Fibroblast of skin of abdomen (primary cell): Measurements from ENCODE around the gene FRMD5.
"Not testable (repeated sequence)": the region's sequence is repeated elsewhere in the genome, so short reads cannot be mapped to it uniquely, and the experiment has no call there.

Experiments
- DNase-seq: peaks from one replicate; pipeline ENCODE4 v3.0.0-alpha.2; 2013

FRMD5 gene

DNA sequence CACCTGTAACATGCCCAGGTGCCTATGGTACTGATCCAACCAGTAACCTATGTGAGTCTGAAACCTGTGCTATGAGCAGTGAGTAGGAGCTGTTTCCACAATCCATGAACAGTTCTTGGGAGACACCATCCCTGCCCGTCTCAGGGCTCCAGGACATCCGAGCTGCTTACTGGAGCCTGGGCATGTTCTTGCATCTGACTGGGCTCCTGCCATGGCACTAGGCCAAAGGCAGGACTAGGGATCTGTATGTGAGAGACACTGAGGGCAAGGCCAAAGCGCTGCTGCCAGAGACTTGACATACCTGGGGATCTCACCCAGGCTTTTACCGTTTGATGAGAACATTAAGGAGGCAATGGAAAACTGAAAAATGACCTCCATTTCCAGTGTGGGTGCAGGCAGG is 308.5 kb downstream of the FRMD5 start:
- DNase-seq = no peak

GRCh38 chr15:43883571-43883970 is 311.5 kb downstream of the FRMD5 start:
- no peak for DNase-seq

DNA sequence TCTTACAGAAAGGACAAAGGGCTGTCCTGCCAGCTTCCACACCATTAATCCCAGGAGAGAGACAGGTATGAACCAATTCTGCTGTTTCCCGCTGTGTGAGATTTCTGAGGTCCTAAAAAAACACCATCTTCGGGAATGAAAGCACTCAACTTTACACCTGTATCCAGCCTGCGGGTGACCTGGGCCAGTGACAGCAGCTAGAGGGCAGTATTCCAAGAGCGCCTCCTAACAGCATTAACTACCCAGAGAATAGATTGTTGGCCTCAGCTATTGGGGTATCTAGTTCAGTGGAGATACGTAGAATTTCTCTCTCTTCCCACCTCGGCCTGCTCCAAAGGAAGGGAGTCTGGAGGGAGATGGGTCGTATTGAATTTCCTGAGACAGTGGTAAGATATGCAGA is 313.1 kb downstream of the FRMD5 start:
- no peak for DNase-seq

DNA sequence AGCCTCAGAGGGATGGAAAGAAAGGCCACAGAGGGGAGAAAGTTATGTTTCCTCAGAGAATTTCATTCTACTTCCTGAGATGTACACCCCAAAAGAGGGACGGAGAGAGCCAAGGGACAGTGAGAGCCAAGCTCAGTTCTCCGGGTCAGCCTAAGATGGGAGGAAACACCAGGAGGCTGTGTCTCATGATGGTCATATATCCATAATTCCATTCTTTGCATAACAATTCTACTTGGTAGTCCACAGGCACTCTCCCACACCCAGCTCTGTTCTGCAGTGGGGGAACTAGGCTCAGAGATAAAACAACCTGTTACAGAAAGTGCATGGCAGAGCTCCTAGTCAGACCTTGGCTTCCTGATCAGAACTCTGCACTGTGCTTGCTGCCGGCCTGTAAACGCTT is 313.8 kb downstream of the FRMD5 start:
- no peak for DNase-seq

DNA sequence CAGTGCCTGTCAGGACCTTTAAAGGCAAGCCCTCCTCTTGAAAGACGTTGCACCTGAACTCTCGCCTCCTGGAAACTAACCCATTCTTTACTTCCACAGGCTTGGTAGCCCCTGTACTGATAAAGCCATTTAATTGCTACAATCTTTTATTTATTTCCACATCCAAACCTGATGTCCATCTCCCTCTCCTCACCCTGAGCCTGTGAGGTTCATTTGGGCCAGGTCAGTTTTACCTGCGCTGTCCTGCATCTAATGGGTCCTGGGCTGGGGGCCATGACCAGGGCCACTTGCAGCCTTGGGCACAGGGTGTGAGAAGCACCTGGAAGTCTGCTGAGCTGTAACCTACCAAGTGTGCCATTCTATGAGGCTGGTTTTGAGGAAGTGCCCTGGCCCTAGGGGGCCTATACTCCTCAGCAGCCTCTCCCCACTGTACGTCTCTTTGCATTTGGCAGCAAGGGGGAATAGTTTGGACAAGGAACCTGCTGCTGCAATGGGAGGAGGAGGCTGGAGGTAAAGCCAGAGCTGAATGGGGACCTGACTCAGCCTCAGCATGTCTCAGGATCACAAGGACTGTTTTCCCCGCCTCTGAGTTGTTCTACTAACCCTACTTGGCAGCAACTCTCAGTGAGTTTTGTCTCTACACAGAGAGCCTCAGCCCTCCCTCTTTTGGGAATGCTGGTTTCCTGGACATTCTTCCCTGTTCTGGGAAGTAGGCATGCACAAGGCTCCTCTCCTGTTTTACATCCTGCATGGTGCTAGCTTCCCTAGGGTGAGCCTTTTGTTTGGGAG is 314.5 kb downstream of the FRMD5 start:
- DNase-seq = no peak

GRCh38 chr15:43879386-43880355 is 315.4 kb downstream of the FRMD5 start:
- no peak for DNase-seq

DNA sequence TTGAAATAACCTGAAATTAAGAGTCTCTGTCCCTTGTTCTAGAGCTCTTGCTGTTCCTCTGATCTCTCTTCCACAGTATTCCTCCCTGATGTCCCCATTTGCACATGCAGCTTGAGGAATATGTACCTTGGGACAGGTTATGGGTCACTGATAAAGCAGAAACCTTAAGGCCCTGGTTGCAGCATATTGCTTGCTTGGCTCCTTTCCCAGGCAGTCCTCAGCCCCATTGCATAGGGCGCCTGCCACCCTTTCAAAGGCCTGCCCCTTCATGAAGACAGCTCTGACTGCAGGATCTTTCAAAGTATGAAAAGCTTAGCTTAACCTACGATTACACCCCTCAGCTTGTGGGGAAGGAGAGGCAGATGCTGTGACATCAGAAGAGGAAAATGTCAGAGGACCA is 316.6 kb downstream of the FRMD5 start:
- no peak for DNase-seq

- DNase-seq = no peak
Measured at GRCh38 chr15:43877371-43877770, 317.7 kb downstream of the FRMD5 start.

GRCh38 chr15:43876872-43877271 is 318.2 kb downstream of the FRMD5 start:
- DNase-seq = no peak

GRCh38 chr15:43873651-43874050 is 321.4 kb downstream of the FRMD5 start:
- no peak for DNase-seq

- peak; percentile 73 for DNase-seq
Measured at GRCh38 chr15:43872416-43873020, 322.6 kb downstream of the FRMD5 start.

DNA sequence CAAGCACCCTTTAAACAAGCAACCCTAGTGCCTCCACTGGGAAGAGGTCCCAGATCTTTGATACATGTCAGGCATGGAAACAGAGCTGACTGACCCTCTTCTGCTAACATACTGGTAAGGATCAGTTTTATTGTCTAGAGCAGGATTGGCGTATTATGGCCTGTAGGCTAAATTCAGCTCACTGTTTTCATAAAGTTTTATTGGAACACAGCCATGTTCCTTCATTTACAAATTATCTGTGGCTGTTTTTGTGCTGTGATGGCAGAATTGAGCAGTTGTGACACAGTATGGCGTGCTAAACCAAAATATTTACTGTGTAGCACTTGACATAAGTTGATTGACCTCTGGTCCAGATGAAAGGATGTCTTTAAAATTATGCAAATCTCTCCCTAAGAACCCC is 323.2 kb downstream of the FRMD5 start:
- no peak for DNase-seq

DNA sequence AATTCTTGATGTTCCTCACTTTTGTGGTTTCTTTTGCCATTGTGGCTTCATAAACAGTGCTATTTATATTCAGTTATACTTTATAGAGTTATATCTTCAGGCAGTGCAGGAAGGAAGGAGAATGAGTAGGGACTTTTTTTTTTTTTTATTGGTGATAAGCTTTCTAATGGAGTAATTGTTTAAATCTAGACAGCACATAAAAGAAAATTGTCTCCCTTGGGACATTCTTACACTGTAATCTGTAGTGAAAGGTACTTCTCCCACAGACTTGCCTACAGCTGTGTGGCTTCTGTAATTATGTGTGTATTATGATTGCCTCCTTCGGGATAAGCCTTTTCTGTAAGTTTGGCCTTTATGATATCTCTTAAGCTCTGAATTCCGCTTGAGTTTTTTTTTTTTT is 326.7 kb downstream of the FRMD5 start:
- no peak for DNase-seq

DNA sequence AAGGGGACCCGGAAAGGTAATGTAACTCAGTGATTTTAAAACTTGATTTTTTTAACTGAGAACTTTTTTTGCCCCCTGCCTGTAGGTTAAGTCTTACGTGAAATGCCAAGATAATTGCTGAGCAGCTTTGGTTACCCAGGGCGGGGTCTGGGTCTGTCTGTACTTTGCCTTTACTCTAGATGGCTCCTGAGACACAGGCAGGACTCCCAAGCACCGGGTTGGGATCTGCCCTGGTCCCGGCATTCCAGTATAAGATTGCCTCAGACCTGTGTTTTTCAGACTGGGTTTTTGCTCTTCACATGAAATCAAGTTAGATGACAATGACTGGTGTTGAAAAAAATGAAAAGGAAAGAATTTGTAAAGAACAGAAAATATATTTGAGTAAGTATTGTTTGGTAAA is 328.0 kb downstream of the FRMD5 start:
- DNase-seq = no peak

DNA sequence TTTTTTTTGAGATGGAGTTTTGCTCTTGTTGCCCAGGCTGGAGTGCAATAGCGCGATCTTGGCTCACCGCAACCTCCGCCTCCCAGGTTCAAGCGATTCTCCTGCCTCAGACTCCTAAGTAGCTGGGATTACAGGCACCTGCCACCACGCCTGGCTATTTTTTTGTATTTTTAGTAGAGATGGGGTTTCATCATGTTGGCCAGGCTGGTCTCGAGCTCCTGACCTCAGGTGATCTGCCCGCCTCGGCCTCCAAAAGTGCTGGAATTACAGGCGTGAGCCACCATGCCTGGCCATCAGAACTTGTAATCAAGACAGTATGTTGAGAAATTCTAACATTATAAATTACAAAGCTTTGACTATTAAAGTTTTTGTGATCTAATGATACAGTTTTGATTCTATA is 328.4 kb downstream of the FRMD5 start:
- not testable (repeated sequence) for DNase-seq

- DNase-seq = no peak
Measured at GRCh38 chr15:43859546-43859945, 335.5 kb downstream of the FRMD5 start.

DNA sequence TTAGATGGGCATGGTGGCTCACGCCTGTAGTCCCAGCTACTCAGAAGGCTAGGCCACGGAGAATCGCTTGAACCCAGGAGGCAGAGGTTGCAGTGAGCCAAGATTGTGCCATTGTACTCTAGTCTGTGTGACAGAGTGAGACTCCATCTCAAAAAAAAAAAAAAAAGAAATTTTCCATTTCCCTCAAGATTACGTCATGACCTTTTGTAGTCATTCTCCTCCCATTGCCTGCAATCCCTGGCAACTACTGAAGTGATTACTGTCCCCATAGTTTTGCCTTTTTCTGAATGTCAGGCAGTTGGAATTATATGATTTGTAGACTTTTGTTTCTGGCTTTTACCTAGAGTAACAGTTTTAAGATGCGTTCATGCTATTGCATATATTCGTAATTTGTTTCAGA is 340.3 kb downstream of the FRMD5 start:
- no peak for DNase-seq

- no peak for DNase-seq
Measured at GRCh38 chr15:43852607-43853006, 342.5 kb downstream of the FRMD5 start.

DNA sequence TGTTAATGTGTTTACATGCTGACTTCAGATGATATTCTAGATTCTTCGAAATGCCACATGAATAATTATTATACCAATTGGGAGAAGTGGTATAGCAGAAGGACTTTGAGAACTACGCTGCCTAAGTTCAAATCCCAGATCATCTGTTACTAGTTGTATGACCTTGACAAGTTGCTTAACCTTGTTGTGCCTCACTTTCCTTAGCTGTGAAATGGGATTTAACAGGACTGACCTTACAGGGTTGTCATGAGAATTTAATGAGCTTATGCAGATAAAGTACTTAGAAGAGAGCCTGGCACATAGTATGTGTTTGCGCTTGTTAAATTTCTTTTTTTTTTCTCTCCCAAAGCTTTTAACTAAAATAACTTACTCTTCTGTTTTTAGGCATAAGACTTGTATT is 343.8 kb downstream of the FRMD5 start:
- DNase-seq = no peak

DNA sequence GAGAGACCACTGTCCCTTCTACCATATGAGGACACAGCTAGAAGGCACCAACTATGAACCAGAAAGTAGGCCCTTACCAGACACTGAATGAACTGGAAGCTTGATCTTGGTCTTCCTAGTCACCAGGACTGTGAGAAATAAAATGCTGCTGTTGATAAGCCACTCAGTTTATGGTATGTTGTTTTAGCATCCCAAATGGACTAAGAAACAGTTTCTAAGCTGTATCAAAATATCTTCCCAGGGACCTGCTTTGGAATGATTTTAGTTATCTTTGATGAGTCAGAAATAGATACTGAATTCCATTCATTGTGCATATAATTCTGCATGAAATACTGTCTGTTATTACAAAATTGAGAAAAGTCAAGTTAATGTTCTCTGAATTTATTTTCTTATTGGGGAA is 349.6 kb downstream of the FRMD5 start:
- DNase-seq = no peak

DNA sequence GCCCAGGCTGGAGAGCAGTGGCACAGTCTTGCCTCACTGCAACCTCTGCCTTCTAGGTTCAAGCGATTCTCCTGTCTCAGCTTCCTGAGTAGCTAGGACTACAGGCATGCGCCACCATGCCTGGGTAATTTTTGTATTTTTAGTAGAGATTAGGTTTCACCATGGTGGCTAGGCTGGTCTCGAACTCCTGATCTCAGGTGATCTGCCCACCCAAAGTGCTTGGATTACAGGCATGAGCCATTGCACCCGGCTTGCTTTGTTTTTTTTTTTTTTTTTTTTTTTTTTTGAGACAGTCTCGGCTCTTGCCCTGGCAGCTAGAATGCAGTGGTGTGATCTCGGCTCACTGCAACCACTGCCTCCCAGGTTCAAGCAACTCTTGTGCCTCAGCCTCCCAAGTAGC is 362.6 kb downstream of the FRMD5 start:
- DNase-seq = not testable (repeated sequence)

DNA sequence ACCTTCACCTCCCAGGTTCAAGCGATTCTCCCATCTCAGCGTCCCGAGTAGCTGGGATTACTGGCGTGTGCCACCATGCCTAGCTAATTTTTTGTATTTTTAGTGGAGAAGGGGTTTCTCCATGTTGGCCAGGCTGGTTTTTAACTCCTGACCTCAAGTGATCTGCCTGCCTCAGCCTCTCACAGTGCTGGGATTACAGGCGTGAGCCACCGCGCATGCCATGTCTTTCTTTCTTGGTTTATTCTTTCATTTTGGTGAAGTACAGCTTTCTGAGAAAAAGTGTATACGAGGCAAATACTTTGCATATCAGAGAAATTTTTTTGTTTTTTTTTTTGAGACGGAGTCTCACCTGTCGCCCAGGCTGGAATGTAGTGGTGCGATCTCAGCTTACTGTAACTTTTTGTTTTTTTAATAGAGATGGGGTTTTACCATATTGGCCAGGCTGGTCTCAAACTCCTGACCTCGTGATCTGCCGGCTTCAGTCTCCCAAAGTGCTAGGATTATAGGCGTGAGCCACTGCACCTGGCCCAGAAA is 363.5 kb downstream of the FRMD5 start:
- DNase-seq = not testable (repeated sequence)

DNA sequence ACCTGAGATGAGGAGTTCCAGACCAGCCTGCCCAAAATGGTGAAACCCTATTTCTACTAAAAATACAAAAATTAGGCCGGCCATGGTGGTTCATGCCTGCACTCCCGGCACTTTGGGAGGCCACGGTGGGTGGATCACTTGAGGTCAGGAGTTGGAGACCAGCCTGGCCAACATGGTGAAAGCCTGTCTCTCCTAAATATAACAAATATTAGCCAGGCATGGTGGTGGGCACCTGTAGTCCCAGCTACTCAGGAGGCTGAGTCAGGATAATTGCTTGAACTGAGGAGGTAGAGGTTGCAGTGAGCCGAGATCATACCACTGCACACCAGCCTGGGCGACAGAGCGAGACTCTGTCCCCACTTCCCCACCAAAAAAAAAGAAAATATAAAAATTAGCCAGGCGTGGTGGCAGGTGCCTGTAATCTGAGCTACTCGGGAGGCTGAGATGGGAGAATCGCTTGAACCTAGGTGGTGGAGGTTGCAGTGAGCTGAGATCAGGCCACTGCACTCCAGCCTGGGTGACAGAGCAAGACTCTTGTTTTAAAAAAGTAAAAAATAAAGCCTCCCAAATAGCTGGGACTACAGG is 364.3 kb downstream of the FRMD5 start:
- not testable (repeated sequence) for DNase-seq
